ENCODE measurements around the gene DNAH8.

DNAH8 gene

GRCh38 chr6:39050453-39051112 is 335.5 kb downstream of the DNAH8 start:
- DNase-seq (ENCODE audit: low read depth in 1 of 2, low spot score in 1 of 2) = no peak

- no peak for DNase-seq (ENCODE audit: low read depth in 1 of 2, low spot score in 1 of 2)
Measured at GRCh38 chr6:39051399-39052122, 336.4 kb downstream of the DNAH8 start.

- DNase-seq (ENCODE audit: low read depth in 1 of 2, low spot score in 1 of 2) = no peak
Measured at GRCh38 chr6:39053016-39053624, 338.0 kb downstream of the DNAH8 start.

- DNase-seq (ENCODE audit: low read depth in 1 of 2, low spot score in 1 of 2) = no peak
Measured at GRCh38 chr6:39053854-39054576, 338.9 kb downstream of the DNAH8 start.

GRCh38 chr6:39054577-39055142 is 339.5 kb downstream of the DNAH8 start:
- no peak for DNase-seq (ENCODE audit: low read depth in 1 of 2, low spot score in 1 of 2)

GRCh38 chr6:39055661-39056060 is 340.6 kb downstream of the DNAH8 start:
- no peak for DNase-seq (ENCODE audit: low read depth in 1 of 2, low spot score in 1 of 2)

GRCh38 chr6:39056191-39056590 is 341.1 kb downstream of the DNAH8 start:
- no peak for DNase-seq (ENCODE audit: low read depth in 1 of 2, low spot score in 1 of 2)

- DNase-seq (ENCODE audit: low read depth in 1 of 2, low spot score in 1 of 2) = no peak
Measured at GRCh38 chr6:39056681-39057080, 341.6 kb downstream of the DNAH8 start.

GRCh38 chr6:39057251-39058155 is 342.4 kb downstream of the DNAH8 start:
- no peak for DNase-seq (ENCODE audit: low read depth in 1 of 2, low spot score in 1 of 2)

GRCh38 chr6:39058471-39059147 is 343.5 kb downstream of the DNAH8 start:
- no peak for DNase-seq (ENCODE audit: low read depth in 1 of 2, low spot score in 1 of 2)

- no peak for DNase-seq (ENCODE audit: low read depth in 1 of 2, low spot score in 1 of 2)
Measured at GRCh38 chr6:39059496-39060310, 344.6 kb downstream of the DNAH8 start.

GRCh38 chr6:39060467-39061160 is 345.5 kb downstream of the DNAH8 start:
- no peak for DNase-seq (ENCODE audit: low read depth in 1 of 2, low spot score in 1 of 2)

- DNase-seq (ENCODE audit: low read depth in 1 of 2, low spot score in 1 of 2) = no peak
Measured at GRCh38 chr6:39061182-39061581, 346.1 kb downstream of the DNAH8 start.

GRCh38 chr6:39061588-39061987 is 346.5 kb downstream of the DNAH8 start:
- DNase-seq (ENCODE audit: low read depth in 1 of 2, low spot score in 1 of 2) = no peak

- DNase-seq (ENCODE audit: low read depth in 1 of 2, low spot score in 1 of 2) = no peak
Measured at GRCh38 chr6:39062014-39062740, 347.1 kb downstream of the DNAH8 start.

- DNase-seq (ENCODE audit: low read depth in 1 of 2, low spot score in 1 of 2) = no peak
Measured at GRCh38 chr6:39063526-39063925, 348.4 kb downstream of the DNAH8 start.

- no peak for DNase-seq (ENCODE audit: low read depth in 1 of 2, low spot score in 1 of 2)
Measured at GRCh38 chr6:39065561-39065960, 350.4 kb downstream of the DNAH8 start.

- no peak for DNase-seq (ENCODE audit: low read depth in 1 of 2, low spot score in 1 of 2)
Measured at GRCh38 chr6:39068391-39068790, 353.3 kb downstream of the DNAH8 start.

All from activated CD4-positive, alpha-beta T cell treated with anti-CD3 and anti-CD28 coated beads, Interleukin-2, amount 50 U/mL, for 24 hours (primary cell).